VCaP (cell line): Measurements from ENCODE around the gene PILRB.
A peak's percentile ranks its signal among the peaks of the same experiment; 100 is the strongest.
"Not testable (repeated sequence)": the region's sequence is repeated elsewhere in the genome, so short reads cannot be mapped to it uniquely, and the experiment has no call there.

Experiments
- H3K27ac ChIP-seq: fragments of 450-650 bp; 2 replicates; pipeline ENCODE4 v1.5.1; 2017
- CTCF ChIP-seq: fragments of 450-650 bp; conservative IDR thresholded peaks from 2 replicates; pipeline ENCODE4 v1.5.1; 2017; ENCODE audit warnings: mild to moderate bottlenecking, moderate library complexity

Gene PILRB

GRCh38 chr7:100372256-100372655, 14.3 kb downstream of the PILRB start:
- no peak for TF ChIP-seq CTCF
- no peak overlapping the region for H3K27ac ChIP-seq

GRCh38 chr7:100372694-100373093, 14.8 kb downstream of the PILRB start:
- no peak for TF ChIP-seq CTCF
- no peak overlapping the region for H3K27ac ChIP-seq

- no peak within 1 kb of the TSS for H3K27ac ChIP-seq
- TF ChIP-seq CTCF = no peak
Observed at GRCh38 chr7:100373261-100373831, 15.4 kb downstream of the PILRB start, which contains the start of gene PILRA. Gene PILRA, plus strand, starts transcription at chr7:100373487. Its CDS starts 170 bp downstream, at chr7:100373657.

GRCh38 chr7:100373870-100374598, 16.1 kb downstream of the PILRB start:
- TF ChIP-seq CTCF = 0 out of 2 replicates have a peak, but pooled peaks have one; percentile 17
- not testable (repeated sequence) for H3K27ac ChIP-seq

GRCh38 chr7:100374601-100375000, 16.7 kb downstream of the PILRB start:
- TF ChIP-seq CTCF = no peak
- no peak overlapping the region for H3K27ac ChIP-seq

- TF ChIP-seq CTCF = no peak
Observed at GRCh38 chr7:100376066-100376465, 18.1 kb downstream of the PILRB start.

GRCh38 chr7:100378114-100378755, 20.3 kb downstream of the PILRB start:
- H3K27ac ChIP-seq = peak overlapping the region; percentile 31; the same call in 1 of the 2 replicates
- no peak for TF ChIP-seq CTCF

More at GRCh38 chr7:100376066-100376465, 18.1 kb downstream of the PILRB start:
- H3K27ac ChIP-seq = no peak overlapping the region
